Measurements from ENCODE around the gene SLC25A21.

Gene SLC25A21

GRCh38 chr14:36974985-36975384, 197.4 kb downstream of the SLC25A21 start:
- no peak for DNase-seq (ENCODE audit: low spot score)
- in situ Hi-C loops (cut with MboI; ENCODE audit: low pct_unique_long_range_greater_than_20kb, low sequenced_read_pairs, unreplicated experiment): no loop called here
- no peak for TF ChIP-seq CTCF (IDR thresholded peaks at IDR 0.05; ENCODE audit: extremely low read depth, insufficient read depth, missing control alignments)

GRCh38 chr14:36973806-36974442, 198.5 kb downstream of the SLC25A21 start:
- TF ChIP-seq CTCF (IDR thresholded peaks at IDR 0.05; ENCODE audit: extremely low read depth, insufficient read depth, missing control alignments): no peak
- in situ Hi-C loops (cut with MboI; ENCODE audit: low pct_unique_long_range_greater_than_20kb, low sequenced_read_pairs, unreplicated experiment): no loop called here
- no peak for DNase-seq (ENCODE audit: low spot score)

- no peak for DNase-seq (ENCODE audit: low spot score)
- TF ChIP-seq CTCF (IDR thresholded peaks at IDR 0.05; ENCODE audit: extremely low read depth, insufficient read depth, missing control alignments): no peak
- in situ Hi-C loops (cut with MboI; ENCODE audit: low pct_unique_long_range_greater_than_20kb, low sequenced_read_pairs, unreplicated experiment): no loop called here
These were observed 201.0 kb downstream of the SLC25A21 start for GRCh38 chr14:36971263-36971855.

- in situ Hi-C loops (cut with MboI; ENCODE audit: low pct_unique_long_range_greater_than_20kb, low sequenced_read_pairs, unreplicated experiment): no loop called here
- no peak for DNase-seq (ENCODE audit: low spot score)
- TF ChIP-seq CTCF (IDR thresholded peaks at IDR 0.05; ENCODE audit: extremely low read depth, insufficient read depth, missing control alignments): no peak
These were observed 204.4 kb downstream of the SLC25A21 start for GRCh38 chr14:36967892-36968555.

- TF ChIP-seq CTCF (IDR thresholded peaks at IDR 0.05; ENCODE audit: extremely low read depth, insufficient read depth, missing control alignments): no peak
- in situ Hi-C loops (cut with MboI; ENCODE audit: low pct_unique_long_range_greater_than_20kb, low sequenced_read_pairs, unreplicated experiment): no loop called here
- DNase-seq (ENCODE audit: low spot score): no peak
These were observed 216.4 kb downstream of the SLC25A21 start for GRCh38 chr14:36955967-36956366.

- TF ChIP-seq CTCF (IDR thresholded peaks at IDR 0.05; ENCODE audit: extremely low read depth, insufficient read depth, missing control alignments): no peak
- DNase-seq (ENCODE audit: low spot score): no peak
- in situ Hi-C loops (cut with MboI; ENCODE audit: low pct_unique_long_range_greater_than_20kb, low sequenced_read_pairs, unreplicated experiment): no loop called here
These were observed 217.0 kb downstream of the SLC25A21 start for GRCh38 chr14:36955376-36955775.
